Activated CD4-positive, alpha-beta T cell treated with anti-CD3 and anti-CD28 coated beads, Interleukin-2, amount 50 U/mL, for 1 hour (primary cell): Measurements from ENCODE around the gene LSM12.
A peak's percentile ranks its signal among the peaks of the same experiment; 100 is the strongest.
"Not testable (repeated sequence)": the region's sequence is repeated elsewhere in the genome, so short reads cannot be mapped to it uniquely, and the experiment has no call there.

Source experiments
- DNase-seq: peaks from one replicate; pipeline ENCODE4 v3.0.0-alpha.2; 2020

Gene LSM12

GRCh38 chr17:44074231-44074910 is 7.9 kb upstream of the LSM12 start:
- DNase-seq: no peak

- no peak for DNase-seq
Observed at GRCh38 chr17:44071772-44072171, 5.3 kb upstream of the LSM12 start.

GRCh38 chr17:44071198-44071520 is 4.7 kb upstream of the LSM12 start:
- no peak for DNase-seq

- peak; percentile 58 for DNase-seq
Observed at GRCh38 chr17:44070455-44071197, 4.2 kb upstream of the LSM12 start, which contains the start of gene G6PC3. Gene G6PC3 (plus strand): TSS chr17:44070735. CDS start chr17:44070966, 231 bp downstream.

- DNase-seq: no peak
Observed at GRCh38 chr17:44069974-44070454, 3.5 kb upstream of the LSM12 start.

GRCh38 chr17:44067545-44067940 is 1.1 kb upstream of the LSM12 start:
- DNase-seq: no peak

- DNase-seq: no peak
Observed at GRCh38 chr17:44065668-44066203, 735 bp downstream of the LSM12 start.

- DNase-seq: no peak
Observed at GRCh38 chr17:44063704-44064639, 2.5 kb downstream of the LSM12 start.

GRCh38 chr17:44062871-44063270 is 3.6 kb downstream of the LSM12 start:
- no peak for DNase-seq

- DNase-seq: no peak
Observed at GRCh38 chr17:44061446-44061845, 5.0 kb downstream of the LSM12 start.

GRCh38 chr17:44059101-44059892 is 7.2 kb downstream of the LSM12 start:
- no peak for DNase-seq

GRCh38 chr17:44053125-44053872 is 13.2 kb downstream of the LSM12 start:
- DNase-seq: no peak

GRCh38 chr17:44049294-44050060 is 17.0 kb downstream of the LSM12 start:
- no peak for DNase-seq

- not testable (repeated sequence) for DNase-seq
Observed at GRCh38 chr17:44046893-44047292, 19.6 kb downstream of the LSM12 start.

- no peak for DNase-seq
Observed at GRCh38 chr17:44045486-44045885, 21.0 kb downstream of the LSM12 start.

GRCh38 chr17:44044071-44044470 is 22.4 kb downstream of the LSM12 start:
- DNase-seq: no peak

GRCh38 chr17:44043272-44043696 is 23.2 kb downstream of the LSM12 start:
- DNase-seq: no peak

GRCh38 chr17:44039829-44040635 is 26.4 kb downstream of the LSM12 start:
- no peak for DNase-seq

- no peak for DNase-seq
Observed at GRCh38 chr17:44038604-44039011, 27.9 kb downstream of the LSM12 start.

- DNase-seq: no peak
Observed at GRCh38 chr17:44037471-44037870, 29.0 kb downstream of the LSM12 start.
